HG02943 (cell line): ENCODE measurements around the gene MARK2.

Experiments
- ATAC-seq: cut with Tn5 transposase; IDR thresholded peaks from one replicate; pipeline ENCODE4 v1.9.1; 2021; ENCODE audit warnings: mild to moderate bottlenecking, low read depth, moderate library complexity; ENCODE audit not compliant: unreplicated experiment

Gene MARK2

GRCh38 chr11:63906585-63906984 lies 67.7 kb downstream of the MARK2 start:
- ATAC-seq, result no peak

GRCh38 chr11:63907063-63907462 lies 68.2 kb downstream of the MARK2 start:
- no peak for ATAC-seq

GRCh38 chr11:63907808-63908530 lies 69.1 kb downstream of the MARK2 start:
- no peak for ATAC-seq

- ATAC-seq, result no peak
These were observed 69.9 kb downstream of the MARK2 start for GRCh38 chr11:63908631-63909401.

GRCh38 chr11:63909591-63910506 lies 70.9 kb downstream of the MARK2 start:
- ATAC-seq, result no peak

- ATAC-seq, result no peak
These were observed 71.8 kb downstream of the MARK2 start for GRCh38 chr11:63910675-63911074.

GRCh38 chr11:63911440-63911839 lies 72.5 kb downstream of the MARK2 start:
- no peak for ATAC-seq

GRCh38 chr11:63911876-63912275 lies 73.0 kb downstream of the MARK2 start:
- ATAC-seq, result no peak

- ATAC-seq, result no peak
These were observed 73.8 kb downstream of the MARK2 start for GRCh38 chr11:63912678-63913077.

- ATAC-seq, result no peak
These were observed 75.2 kb downstream of the MARK2 start for GRCh38 chr11:63913866-63914830.

- no peak for ATAC-seq
These were observed 76.2 kb downstream of the MARK2 start for GRCh38 chr11:63914896-63915691.

GRCh38 chr11:63915961-63916836 lies 77.3 kb downstream of the MARK2 start:
- ATAC-seq, result no peak

GRCh38 chr11:63916837-63917691 lies 78.2 kb downstream of the MARK2 start, which contains the start of gene RCOR2:
Gene RCOR2 (minus strand): TSS chr11:63917164. CDS start chr11:63916456, 708 bp downstream.
- ATAC-seq, result no peak

GRCh38 chr11:63917692-63918506 lies 79.0 kb downstream of the MARK2 start:
- no peak for ATAC-seq

GRCh38 chr11:63918507-63919191 lies 79.7 kb downstream of the MARK2 start:
- ATAC-seq, result no peak
